NCI-H82 (cell line): ENCODE results near the gene HDAC7.

Experiments
- DNase-seq: peaks from one replicate; lab custom pipeline; 2025; lab: John Stamatoyannopoulos, UW

Gene HDAC7

GRCh38 chr12:47762850-47763465, 56.7 kb downstream of the HDAC7 start:
- DNase-seq, result peak; percentile 80

GRCh38 chr12:47758834-47759690, 60.6 kb downstream of the HDAC7 start, which contains the start of gene RAPGEF3:
RAPGEF3 (minus strand) TSS chr12:47758880; CDS start chr12:47758556, 324 bp downstream.
- peak; percentile 80 for DNase-seq

- no peak for DNase-seq
These were observed 61.2 kb downstream of the HDAC7 start for GRCh38 chr12:47758584-47758833.

- peak; percentile 12 for DNase-seq
These were observed 61.7 kb downstream of the HDAC7 start for GRCh38 chr12:47757840-47758583.

GRCh38 chr12:47757364-47757839, 62.3 kb downstream of the HDAC7 start:
- no peak for DNase-seq

- DNase-seq, result no peak
These were observed 63.8 kb downstream of the HDAC7 start for GRCh38 chr12:47755655-47756562.

- DNase-seq, result no peak
These were observed 64.8 kb downstream of the HDAC7 start for GRCh38 chr12:47754881-47755280.

- DNase-seq, result no peak
These were observed 65.6 kb downstream of the HDAC7 start for GRCh38 chr12:47754126-47754525.

- no peak for DNase-seq
These were observed 66.4 kb downstream of the HDAC7 start for GRCh38 chr12:47753021-47754001.

GRCh38 chr12:47752552-47752951, 67.2 kb downstream of the HDAC7 start:
- DNase-seq, result no peak

GRCh38 chr12:47752121-47752520, 67.6 kb downstream of the HDAC7 start:
- DNase-seq, result no peak

GRCh38 chr12:47751561-47751960, 68.1 kb downstream of the HDAC7 start:
- no peak for DNase-seq

- no peak for DNase-seq
These were observed 68.7 kb downstream of the HDAC7 start for GRCh38 chr12:47750916-47751470.

- no peak for DNase-seq
These were observed 69.4 kb downstream of the HDAC7 start for GRCh38 chr12:47750229-47750798.

- DNase-seq, result no peak
These were observed 70.8 kb downstream of the HDAC7 start for GRCh38 chr12:47748899-47749298.

GRCh38 chr12:47748507-47748828, 71.2 kb downstream of the HDAC7 start:
- no peak for DNase-seq

GRCh38 chr12:47747596-47748506, 71.9 kb downstream of the HDAC7 start:
- DNase-seq, result no peak

- DNase-seq, result no peak
These were observed 72.6 kb downstream of the HDAC7 start for GRCh38 chr12:47747126-47747525.

- DNase-seq, result no peak
These were observed 73.2 kb downstream of the HDAC7 start for GRCh38 chr12:47746523-47746922.
